Activated naive CD4-positive, alpha-beta T cell treated with anti-CD3 and anti-CD28 coated beads, Interleukin-2, amount 50 U/mL, for 16 hours (primary cell): ENCODE data around the gene MROH9.

ENCODE experiments used
- DNase-seq: peaks from one replicate; pipeline ENCODE4 v3.0.0-alpha.2; 2020

The MROH9 gene

DNA sequence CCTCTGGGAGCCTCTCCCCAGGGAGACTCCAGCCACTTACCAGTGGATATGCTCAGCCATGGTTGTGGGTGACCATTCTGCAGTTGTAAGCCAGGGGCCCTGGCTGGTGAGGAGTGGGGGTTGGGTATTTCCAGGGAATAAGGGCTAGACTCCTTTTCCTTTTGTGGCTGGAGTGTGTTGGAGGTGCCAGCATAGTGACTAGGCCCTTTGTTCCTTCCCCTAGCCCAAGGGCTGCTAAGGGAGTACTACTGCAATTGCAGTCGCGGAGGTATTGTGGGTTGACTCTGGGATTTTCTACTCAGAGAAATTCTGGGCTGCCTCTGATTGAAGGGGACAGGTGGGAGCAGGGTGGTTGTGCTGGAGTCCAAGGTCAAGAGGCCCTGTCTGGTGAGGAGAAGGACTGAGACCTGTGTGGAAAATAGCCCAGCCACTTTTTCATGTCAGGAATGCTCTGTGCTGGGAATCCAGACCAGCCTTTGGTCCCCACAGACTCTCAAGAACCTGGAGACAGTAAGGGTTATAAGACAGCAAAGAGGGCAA lies 43.1 kb downstream of the MROH9 start:
- DNase-seq: no peak

DNA sequence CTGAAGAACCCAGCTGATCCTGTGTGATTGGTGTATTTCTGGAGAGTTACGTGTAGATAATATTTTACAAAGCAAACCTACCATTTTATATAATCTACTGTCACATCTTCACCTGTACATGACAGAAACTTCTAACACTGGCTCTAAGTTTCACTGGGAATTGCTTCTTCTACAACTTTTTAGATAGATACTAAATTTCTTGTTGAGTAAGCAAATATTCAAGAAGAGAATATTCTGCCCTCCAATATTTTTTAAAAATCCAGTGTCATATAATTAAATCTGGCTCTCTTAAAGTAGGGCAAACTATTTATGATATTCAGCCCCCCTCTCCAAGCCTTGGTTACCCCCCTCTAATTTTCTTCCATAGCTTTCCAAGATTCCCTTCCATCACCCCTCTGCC lies 50.1 kb downstream of the MROH9 start:
- no peak for DNase-seq

DNA sequence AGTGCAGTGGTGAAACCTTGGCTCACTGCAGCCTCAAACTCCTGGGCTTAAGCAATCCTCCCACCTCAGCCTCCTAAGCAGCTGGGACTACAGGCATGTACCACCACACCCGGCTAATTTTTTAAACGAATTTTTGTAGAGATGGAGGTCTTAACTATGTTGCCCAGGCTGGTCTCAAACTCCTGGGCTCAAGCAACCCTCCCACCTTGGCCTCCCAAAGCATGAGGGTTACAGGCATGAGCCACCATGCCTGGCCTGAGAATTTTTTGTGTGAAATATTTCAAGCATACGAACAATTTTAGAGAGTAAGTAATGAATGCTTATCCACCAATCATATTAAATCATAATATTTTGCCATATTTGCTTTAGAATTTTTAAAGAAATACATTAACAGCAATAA lies 51.6 kb downstream of the MROH9 start:
- DNase-seq: no peak

DNA sequence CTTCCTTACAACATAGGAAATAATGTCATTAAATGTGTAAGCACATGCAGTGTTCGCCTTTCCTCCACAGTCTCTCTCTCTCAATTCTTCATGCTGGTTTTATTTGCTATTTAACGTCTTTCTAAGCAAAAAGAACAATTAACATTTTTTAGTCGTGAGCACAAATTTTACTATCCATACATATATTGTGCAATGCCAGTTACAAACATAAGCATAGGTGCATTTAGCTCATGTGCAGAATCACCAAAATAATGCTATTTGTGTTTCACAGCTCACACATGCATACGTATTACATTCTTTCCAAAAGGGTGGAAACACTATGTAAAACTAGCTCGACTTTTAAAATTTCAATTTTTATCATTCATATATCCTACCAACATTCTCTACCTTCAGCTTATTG lies 52.1 kb downstream of the MROH9 start:
- no peak for DNase-seq

DNA sequence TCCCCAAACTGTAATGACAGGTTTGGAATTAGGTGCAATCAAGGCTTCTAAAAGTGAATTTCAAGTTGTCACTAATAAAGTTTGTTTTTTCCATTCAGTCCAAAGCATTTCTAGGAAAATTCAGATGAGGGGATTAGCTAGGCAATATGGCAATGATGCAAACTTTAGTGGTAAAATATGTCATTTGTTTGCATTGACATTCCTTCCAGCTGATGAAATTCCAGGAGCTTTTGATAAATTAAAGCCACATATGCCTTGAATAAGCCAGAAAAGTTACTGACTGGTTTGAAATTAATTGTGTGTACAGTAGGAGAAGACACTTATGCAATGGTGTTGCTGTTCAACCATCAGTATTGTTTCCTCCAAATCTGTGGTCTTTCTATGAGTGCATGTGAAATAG lies 57.8 kb downstream of the MROH9 start:
- no peak for DNase-seq

DNA sequence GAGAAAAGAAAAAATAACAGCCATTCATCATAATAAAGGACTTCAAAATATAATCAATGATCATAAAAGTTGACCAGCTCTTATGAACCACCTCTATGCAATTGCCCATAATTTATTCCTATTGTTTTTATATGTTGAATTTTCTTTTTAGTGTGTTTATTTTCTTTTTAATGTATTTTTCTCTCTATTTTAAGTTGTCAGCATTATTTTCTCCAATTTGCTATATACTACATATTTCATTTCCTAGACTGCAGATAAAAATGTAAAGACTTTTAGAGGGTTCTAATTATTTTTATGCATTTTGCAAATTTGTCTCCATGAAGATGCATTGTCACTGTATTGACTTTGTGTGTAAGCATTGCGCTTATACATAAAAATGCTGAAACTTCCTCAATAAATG lies 58.4 kb downstream of the MROH9 start:
- no peak for DNase-seq

DNA sequence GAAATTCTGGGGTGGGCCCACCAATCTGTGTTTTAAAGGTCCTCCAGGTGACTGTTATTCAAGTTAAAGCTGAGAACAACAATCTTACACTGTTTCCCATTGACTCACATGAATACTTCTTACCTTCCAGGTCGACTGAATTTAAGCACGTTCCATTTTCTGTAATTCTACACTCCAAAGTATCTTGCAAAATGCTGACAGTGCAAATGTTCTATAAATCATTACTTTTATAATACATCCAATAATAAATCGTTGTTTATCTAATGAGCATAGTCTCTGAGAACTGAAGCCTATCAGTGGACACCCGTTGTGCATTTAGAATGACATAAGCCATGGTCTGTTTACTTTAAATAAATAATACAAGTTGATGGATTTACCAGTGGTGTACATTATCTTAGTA lies 79.5 kb downstream of the MROH9 start:
- DNase-seq: no peak

DNA sequence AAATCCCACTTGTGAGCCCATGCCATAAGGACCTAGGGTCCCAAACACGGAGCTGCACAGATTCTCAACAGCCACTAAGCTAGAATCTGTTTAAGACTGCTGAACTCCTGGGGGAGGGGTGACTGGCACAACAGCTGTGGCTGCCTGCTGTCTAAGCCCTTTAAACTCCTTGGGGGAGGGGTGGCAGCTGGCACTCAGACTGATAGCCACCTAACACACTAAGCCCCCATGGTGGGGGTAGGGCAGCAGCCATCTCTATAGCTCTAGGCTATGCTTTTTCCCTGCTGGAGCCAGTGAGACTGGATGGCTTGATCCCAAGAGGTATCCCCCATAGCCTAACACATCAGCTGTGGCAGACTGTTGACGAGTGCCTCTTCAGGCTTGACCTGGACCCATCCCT lies 82.1 kb downstream of the MROH9 start:
- no peak for DNase-seq

DNA sequence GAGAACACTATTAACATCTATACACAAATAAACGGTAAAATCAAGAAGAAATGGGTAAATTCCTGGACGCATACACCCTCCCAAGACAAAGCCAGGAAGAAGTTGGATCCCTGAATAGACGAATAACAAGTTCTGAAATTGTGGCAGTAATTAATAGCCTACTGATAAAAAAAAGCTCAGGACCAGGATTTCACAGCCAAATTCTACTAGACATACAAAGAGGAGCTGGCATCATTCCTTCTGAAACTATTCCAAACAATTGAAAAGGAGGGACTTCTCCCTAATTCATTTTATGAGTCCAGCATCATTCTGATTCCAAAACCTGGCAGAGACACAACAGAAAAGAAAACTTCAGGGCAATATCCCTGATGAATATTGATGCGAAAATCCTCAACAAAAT lies 84.6 kb downstream of the MROH9 start:
- DNase-seq: no peak

DNA sequence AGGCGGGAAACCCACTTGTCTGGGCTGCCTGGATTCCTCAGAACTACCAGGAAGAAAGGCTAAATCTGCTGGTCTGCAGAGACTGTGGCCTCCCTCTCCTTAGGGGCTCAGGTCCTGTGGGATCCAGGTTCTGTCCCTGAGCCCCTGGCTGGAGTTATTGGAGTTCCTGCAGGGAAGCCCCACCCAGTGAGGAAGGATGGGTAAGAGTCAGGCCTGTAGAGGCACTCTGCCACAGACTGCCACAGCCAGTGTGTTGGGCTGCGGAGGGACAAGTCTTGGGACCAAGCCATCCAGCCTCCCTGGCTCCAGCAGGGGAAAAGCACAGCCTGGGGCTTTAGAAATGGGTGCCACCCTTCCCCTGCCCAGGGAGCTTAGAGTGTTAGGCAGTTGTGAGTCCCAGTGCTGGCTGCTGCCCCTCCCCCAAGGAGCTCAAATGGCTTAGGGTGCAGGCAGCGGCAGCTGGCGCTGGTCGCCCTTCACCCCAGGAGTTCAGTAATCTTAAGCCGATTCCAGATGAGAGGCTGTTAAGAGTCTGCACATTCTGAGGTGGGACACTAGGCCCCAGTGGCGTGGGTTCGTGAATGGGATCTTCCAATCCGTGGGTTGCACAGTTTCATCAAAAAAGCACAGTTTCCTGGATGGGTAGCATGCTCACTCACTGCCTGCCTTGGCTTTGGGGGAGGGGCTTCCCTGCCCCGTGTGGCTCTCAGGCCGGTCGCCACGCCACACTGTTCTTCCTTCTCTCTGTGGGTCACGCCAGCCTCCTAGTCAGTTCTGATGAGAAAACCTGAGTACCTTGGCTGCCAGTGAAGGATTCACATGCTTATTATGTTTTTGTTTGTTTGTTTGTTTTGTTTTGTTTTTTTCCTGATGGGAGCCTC lies 97.7 kb downstream of the MROH9 start:
- no peak for DNase-seq

DNA sequence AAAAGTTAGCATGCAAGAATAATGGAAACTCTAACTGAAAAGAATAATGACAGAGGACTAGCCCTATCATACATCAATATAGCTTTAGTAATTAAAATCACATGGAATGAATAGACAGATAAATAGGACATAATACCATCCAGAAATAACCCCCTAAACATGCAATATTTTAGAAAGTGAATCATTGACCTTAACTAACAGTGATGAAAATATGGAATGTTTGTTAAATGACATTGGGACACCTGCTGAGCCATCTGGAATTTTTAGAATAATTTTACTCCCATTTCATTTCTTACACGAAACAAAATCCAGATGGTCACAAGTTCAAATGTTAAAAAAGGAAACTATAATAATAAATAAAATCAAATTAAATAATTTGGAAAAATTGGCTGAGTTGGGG lies 102.3 kb downstream of the MROH9 start:
- DNase-seq: no peak

DNA sequence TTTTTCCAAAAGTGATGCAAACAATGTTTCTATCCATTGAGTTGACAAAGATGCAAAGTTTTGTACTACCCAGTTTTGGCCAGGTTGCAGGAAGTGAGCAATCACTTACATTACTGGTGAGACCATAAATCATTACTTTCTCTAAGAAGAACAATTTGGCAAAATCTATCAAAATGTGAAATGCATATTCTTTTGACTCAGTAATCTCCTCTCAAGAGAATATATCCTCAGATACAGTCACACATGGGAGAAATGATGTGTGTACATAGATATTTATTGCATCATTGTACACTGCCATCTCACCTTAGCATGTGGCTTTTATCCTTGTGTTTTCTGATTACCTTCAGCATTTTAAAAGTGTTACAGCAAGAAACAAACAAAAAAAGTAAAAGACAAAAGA lies 103.0 kb downstream of the MROH9 start:
- no peak for DNase-seq

DNA sequence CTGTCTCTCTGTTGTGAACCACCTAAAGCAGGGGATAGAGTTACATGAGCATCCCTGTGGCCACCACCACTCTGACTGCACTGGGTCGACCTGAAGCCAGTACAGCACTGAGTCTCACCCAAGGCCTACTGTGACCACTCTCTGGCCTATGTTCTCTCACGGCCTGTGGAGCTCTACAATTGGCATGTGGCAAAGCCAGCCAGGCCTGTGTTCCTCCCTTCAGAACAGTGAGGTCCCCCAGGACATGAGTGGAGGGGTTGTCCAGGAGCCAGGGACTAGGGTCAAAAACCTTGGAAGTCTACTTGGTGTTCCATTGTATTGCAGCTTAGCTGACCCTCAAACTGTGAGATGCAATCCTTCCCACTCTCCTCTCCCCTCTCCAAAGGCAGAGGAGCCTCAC lies 112.7 kb downstream of the MROH9 start:
- DNase-seq: no peak

DNA sequence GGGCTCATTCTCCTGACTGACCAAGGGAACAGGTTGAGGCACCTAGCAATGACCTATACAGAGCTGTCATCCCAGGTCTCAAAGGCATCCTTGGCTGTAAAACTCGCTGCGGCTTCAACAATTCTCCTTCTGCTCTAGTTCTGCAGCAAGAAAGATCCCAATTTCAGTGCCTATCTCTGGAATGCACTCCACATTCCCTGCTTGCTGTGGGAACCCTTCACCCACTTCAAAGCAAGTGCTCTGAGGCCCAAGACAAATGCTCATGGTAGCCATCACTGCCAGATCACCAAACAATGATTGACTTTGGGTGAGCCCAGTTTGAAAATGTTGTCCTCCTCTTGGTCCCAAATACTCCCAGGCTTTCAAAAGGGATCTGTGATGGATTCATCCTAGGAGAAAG lies 117.6 kb downstream of the MROH9 start:
- no peak for DNase-seq

DNA sequence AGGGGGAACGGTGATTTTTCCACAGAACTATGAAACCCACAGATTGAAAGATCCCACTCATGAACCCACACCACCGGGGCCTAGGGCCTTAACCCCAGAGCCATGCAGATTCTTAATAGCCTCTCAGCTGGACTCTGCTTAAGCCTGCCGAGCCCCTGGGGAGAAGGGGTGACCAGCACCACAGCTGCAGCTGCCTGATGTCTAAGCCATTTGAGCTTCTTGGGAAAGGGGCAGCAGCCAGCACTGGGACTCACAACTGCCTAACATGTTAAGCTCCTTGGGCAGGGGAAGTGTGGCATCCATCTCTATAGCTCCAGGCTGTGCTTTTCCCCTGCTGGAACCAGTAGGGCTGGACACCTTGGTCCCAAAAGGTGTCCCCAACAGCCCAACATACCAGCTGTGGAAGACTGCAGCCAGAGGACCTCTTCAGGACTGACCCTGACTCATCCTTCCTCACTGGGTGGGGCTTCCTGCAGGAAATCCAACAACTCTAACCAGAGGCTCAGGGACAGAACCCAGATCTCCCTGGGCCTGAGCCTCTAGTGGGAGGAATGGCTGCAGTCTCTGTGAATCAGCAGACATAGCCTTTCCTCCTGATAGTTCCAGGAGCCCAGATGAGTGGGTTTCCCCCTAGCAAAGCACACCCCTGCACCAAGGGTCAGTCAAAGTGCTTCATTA lies 120.8 kb downstream of the MROH9 start:
- DNase-seq: no peak

DNA sequence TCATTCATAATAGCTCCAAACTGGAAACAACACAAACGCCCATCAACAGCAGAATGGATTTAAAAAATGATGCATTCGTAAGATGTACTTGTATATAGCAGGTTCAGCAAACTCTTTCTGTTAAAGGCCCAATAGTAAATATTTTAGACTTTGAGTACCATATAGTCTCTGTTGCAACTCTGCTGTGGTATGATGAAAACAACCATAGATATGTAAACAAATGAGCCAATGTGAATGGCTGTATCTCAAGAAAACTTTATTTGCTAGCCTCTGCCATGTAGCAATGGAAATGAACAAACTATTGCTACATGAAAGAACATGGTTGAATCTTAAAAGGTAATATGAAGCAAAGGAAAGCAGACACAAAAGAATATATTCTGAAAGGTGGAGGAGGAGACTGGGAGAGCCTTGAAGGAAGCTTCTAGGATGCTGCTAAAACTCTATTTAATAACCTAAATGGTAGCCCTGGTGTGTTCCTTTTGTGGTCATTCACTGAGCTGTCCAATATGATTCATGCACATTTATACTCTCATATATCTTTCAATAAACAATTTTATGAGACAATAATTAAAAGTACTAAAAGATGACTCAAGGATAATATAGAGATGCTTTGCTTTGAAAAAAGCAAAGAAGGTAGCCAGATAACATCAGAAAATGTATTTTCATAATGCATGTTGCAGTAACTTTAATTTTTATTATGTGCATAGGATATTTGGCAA lies 126.2 kb downstream of the MROH9 start:
- no peak for DNase-seq

DNA sequence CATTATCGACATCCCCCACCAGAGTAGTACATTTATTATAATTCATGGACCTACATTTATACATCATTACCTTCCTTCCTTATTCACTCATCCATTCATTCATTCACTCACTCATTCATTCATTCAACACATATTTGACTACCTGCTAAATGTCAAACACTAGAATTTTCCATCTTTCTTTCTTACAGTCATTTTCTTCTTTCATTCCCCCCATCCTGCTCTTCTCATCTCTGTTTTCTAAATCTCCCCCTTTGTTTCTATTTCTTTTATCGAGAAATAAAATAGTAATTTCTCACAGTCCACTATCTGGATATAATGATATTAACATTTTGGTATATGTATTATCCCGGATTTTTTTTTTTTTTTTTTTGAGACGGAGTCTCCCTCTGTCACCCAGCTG lies 127.6 kb downstream of the MROH9 start:
- no peak for DNase-seq

DNA sequence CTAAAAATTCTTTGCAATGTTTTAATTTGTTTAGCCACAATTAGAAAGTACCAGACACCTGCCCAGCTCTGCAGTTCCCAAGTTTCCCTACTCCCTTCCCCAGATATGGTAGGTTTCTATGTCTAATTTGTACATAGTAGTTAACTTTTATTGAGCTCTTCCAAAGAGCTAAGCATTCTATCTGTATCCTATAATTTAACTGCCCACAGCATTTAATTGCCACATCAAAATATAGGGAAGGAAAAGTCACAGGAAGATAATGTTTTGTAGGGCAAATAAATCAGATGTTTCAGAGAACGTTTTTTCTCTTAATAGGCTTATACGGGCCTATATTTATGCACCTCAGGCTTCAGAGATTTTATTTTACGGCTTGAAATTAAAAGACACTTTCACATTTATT lies 139.7 kb downstream of the MROH9 start:
- no peak for DNase-seq

DNA sequence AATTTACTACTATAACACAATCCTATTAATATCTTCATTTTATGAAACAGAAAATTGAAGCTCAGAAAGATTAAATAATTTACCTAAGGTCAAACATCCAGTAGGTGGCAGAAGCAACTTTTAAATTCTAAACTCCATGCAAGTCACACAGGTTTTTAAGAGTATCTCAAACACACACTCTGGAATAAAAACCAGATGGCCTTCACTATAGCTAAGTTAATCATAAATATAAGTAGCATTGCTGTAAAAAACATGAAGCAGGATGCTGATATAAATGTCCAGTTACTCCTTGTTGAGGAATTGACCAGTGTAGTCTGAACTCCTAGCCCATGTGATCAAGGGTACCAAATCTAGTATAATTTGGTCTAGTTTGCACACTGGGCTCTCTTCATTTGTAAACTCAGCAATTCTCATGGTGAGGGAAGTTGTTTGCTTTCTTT lies 146.0 kb downstream of the MROH9 start:
- DNase-seq: no peak

DNA sequence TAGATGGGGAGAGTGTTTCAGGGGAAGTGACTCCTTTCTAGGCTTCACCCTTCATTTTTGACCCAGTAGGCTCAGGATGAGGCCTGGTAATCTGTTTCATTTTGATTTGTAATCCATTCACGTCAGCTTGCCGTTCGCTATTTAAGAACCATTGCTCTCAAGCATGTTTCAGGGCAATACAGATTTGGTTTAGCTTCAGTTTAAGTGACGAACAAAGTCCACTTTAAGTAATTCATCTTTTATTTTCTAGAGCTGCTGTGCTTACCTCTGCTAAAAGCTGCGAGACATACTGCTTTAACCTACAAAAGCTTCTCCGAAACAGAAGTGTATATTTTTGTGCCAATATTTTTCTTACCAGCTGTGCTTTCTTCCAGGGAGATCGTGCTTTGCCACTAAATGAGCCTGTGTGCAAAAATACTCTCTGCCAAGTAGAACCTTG lies 146.4 kb downstream of the MROH9 start:
- no peak for DNase-seq

DNA sequence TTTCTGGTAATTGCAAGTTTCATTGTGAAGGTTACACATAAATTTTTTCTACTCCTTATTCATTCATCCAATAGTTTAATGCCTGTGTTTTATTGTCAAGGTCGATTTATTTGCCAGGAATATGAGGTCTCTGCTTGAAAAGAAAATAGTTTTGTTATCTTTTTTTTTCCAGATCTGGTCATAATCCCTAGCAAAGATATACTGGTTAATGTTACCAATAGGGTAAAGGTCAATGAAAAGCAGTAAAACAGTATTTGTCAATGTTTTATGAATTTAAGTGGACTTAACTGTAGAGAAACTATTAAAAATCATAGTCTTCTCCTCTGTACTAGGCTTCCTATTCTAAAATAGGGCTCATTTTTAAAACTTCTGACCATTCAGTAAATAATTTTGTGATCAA lies 147.3 kb downstream of the MROH9 start:
- DNase-seq: no peak

DNA sequence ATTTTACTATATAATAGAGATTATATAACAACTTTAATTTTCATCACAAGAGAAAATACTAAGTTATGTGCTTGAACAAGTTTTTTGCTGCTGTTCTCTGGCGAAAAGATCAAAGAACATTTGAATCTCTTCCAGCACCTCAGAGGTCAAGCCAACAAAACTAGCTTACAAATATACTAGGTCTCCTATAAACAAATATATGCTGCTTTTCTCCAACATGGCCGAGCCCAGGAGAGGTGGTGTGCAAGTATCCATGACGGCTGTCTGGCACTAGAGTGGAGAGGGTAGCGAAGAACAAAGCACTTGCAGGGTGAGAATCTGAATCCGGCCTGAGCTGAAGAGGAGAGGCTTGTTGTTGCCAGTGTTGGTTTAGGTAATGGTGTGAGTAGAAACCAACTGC lies 147.9 kb downstream of the MROH9 start:
- DNase-seq: no peak

DNA sequence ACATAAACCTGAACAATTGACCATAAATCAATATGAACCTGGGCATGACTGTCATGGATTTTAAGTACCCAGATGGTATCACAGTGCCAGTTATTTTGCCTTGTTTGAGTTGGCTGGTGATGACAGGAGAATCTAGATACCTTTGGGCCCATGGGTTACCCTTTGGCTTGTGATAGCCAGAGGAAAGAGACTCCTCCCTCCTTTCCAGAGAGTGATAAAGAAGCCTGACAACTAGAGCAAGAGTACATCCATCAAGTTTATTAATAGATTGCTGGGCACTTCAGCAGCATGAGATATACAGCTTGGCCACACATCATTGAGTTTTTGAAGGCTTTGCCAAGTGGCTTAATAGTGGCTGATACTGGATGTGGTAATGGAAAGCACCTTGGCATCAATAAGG lies 148.8 kb downstream of the MROH9 start:
- no peak for DNase-seq

DNA sequence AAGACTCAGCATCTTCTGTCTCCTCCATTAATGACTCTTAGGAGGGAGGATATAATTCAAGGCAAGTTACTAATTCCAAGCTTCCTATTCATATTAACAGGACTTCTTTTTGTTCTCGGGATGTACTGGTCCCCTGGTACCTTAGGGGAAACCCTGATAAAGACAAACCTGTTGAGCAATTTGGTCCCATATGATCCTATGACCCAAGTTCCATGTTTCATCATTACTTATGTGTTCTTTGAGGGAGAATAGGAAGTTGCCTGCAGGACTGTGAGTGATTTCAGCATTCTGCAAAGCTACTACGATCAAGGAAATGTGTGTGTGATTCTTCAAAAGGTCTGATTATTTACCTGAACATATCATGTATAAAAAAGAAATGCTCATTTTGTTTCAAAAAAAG lies 149.5 kb downstream of the MROH9 start:
- no peak for DNase-seq
